HepG2 (cell line): ENCODE results near the gene FSCN2. TPM values are rescaled to one million over a fixed set of nuclear protein-coding genes. Genes with fewer than 3 reads are reported as not detected.

ENCODE experiments used
- ARNT2 ChIP-seq: sonication (generic); formaldehyde crosslinking; IDR thresholded peaks from 2 replicates; pipeline ENCODE4 v1.8.0; 2022; ENCODE audit warnings: mild to moderate bottlenecking, low read depth, missing genetic modification reagents, moderate library complexity
- FOXK1 ChIP-seq: sonication (generic); formaldehyde crosslinking; IDR thresholded peaks from 2 replicates; pipeline ENCODE4 v1.4.0; 2020; ENCODE audit warnings: low read depth, missing genetic modification reagents, borderline replicate concordance
- HMGXB4 ChIP-seq, 2 experiments: sonication (generic) in 1 of 2; formaldehyde crosslinking in 1 of 2; IDR thresholded peaks; 2 replicates each; pipeline versions ENCODE4 v1.4.0 to v1.6.1; 2018 to 2020; ENCODE audit warnings: missing genetic modification reagents in 2 of 2, borderline replicate concordance in 1 of 2, low read depth in 1 of 2, mild to moderate bottlenecking in 1 of 2, missing biosample characterization in 1 of 2
- HNRNPH1 ChIP-seq: fragments of 200-400 bp; formaldehyde crosslinking; optimal IDR thresholded peaks from 2 replicates; pipeline ENCODE3; 2017; ENCODE audit warnings: mild to moderate bottlenecking, low read depth, low read length
- IKZF1 ChIP-seq: fragments of 450-650 bp; IDR thresholded peaks from 2 replicates; pipeline ENCODE4 v1.7.1; 2016
- KLF13 ChIP-seq: sonication (generic); formaldehyde crosslinking; IDR thresholded peaks from 2 replicates; pipeline ENCODE4 v1.4.0; 2020; ENCODE audit warnings: mild to moderate bottlenecking, missing genetic modification reagents
- MIER3 ChIP-seq: IDR thresholded peaks from 2 replicates; pipeline ENCODE4 v1.6.1; 2016; ENCODE audit warnings: missing compliant biosample characterization, borderline replicate concordance
- ZKSCAN1 ChIP-seq: fragments of 150-350 bp; IDR thresholded peaks from 2 replicates; pipeline ENCODE4 v1.6.1; 2014; ENCODE audit warnings: low read length
- ZNF331 ChIP-seq: sonication (generic); formaldehyde crosslinking; IDR thresholded peaks from 2 replicates; pipeline ENCODE4 v1.4.0; 2020; ENCODE audit warnings: missing genetic modification reagents
- ZNF460 ChIP-seq: sonication (generic); formaldehyde crosslinking; IDR thresholded peaks from 2 replicates; pipeline ENCODE4 v1.5.1; 2020; ENCODE audit warnings: missing genetic modification reagents, mild to moderate bottlenecking, borderline replicate concordance
- ZNF691 ChIP-seq: sonication (generic); formaldehyde crosslinking; IDR thresholded peaks from 2 replicates; pipeline ENCODE4 v1.4.0; 2020; ENCODE audit warnings: missing genetic modification reagents, low read depth, mild to moderate bottlenecking, borderline replicate concordance
- ZNF770 ChIP-seq: sonication (generic); formaldehyde crosslinking; IDR thresholded peaks from 2 replicates; pipeline ENCODE4 v1.5.0; 2020; ENCODE audit warnings: mild to moderate bottlenecking, missing genetic modification reagents
- polyA plus RNA-seq, 8 experiments: library from polyadenylated mRNA; depleted of rRNA in 3 of 8; stranded (reverse) in 7 of 8; unstranded in 1 of 8; fragments of >200 nt; fragmentation: Illumina TruSeq in 4 of 8; extraction: Trizol in 4 of 8; gene quantifications; 2 replicates each; pipeline versions ENCODE4 v1.2.1 to v1.2.3, GENCODE V29; 2011 to 2016; ENCODE audit warnings: low read depth in 4 of 8, missing spikeins in 1 of 8, mixed read lengths in 1 of 8; ENCODE audit not compliant: insufficient read depth in 1 of 8
- total RNA-seq, 5 experiments: library from RNA; depleted of rRNA; stranded (reverse); fragments of >200 nt; fragmentation: Illumina TruSeq; extraction: Trizol; gene quantifications; 2 replicates each; pipeline ENCODE4 v1.2.3, GENCODE V29; 2016; ENCODE audit warnings: low read depth in 1 of 5
- TF ChIP-seq, protein P1 (sequence below): sonication (generic); formaldehyde crosslinking; IDR thresholded peaks from 2 replicates; pipeline ENCODE4 v1.5.0; 2020; ENCODE audit warnings: missing genetic modification reagents
- TF ChIP-seq, protein P2 (sequence below): sonication (generic); formaldehyde crosslinking; IDR thresholded peaks from 2 replicates; pipeline ENCODE4 v1.5.1; 2020; ENCODE audit warnings: missing genetic modification reagents, mild to moderate bottlenecking, borderline replicate concordance
- TF ChIP-seq, protein P3 (sequence below): IDR thresholded peaks from 2 replicates; pipeline ENCODE4 v1.4.0; 2020; ENCODE audit warnings: mild to moderate bottlenecking, missing genetic modification reagents

FSCN2 gene
- total and polyA plus RNA-seq, 2 of the 13 experiments (the other 11 are each of a cell fraction or from before 2014, with no cell fraction given): 0.09 TPM; not detected in 1

DNA sequence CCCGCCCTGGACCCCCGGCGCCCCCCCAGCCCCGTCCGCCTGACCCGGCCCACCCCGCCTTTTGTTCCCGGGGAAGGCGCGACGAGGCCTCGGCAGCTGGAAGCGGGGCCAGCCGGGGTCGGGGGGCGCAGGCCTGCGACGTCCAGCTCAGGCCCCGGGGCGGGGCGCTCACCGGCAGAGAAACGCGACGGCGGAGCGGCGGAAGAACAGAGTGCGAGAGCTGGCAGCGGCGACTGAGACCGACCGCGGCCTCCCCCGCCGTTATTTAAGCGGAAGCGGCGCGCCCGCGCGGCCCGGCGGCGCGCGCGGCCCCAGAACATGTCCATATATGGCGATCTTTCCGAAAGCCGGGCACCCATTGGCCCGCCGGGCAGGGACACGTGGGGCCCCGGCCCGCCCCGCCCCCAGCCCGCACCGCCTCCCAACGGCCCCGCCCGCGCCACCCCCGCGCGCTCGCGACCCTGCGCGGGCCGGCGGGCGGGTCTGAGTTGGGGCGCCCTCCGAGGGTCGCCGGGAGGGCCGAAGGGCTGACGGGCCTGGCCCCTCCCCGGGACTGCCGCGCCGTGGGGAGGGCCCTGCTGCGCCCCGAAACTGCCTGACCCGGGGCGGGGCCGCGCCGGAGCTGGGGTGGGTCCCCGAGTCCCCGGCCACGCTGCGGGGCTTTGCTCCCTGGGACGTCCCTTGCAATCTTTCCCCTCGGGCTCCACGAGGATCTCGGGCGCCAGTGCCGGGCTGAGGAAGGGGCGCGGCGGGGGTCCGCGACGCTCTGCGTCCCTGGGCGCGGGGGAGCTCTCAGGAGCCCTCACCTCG, 15.4 kb upstream of the FSCN2 start, which contains the start of gene ACTG1 (continued):
- TF ChIP-seq FOXK1 (CRISPR knock-in tag): no peak
- TF ChIP-seq ZNF460 (CRISPR knock-in tag): no peak
- TF ChIP-seq, protein P1, sequence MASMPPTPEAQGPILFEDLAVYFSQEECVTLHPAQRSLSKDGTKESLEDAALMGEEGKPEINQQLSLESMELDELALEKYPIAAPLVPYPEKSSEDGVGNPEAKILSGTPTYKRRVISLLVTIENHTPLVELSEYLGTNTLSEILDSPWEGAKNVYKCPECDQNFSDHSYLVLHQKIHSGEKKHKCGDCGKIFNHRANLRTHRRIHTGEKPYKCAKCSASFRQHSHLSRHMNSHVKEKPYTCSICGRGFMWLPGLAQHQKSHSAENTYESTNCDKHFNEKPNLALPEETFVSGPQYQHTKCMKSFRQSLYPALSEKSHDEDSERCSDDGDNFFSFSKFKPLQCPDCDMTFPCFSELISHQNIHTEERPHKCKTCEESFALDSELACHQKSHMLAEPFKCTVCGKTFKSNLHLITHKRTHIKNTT (CRISPR knock-in tag): no peak
- TF ChIP-seq, protein P2, sequence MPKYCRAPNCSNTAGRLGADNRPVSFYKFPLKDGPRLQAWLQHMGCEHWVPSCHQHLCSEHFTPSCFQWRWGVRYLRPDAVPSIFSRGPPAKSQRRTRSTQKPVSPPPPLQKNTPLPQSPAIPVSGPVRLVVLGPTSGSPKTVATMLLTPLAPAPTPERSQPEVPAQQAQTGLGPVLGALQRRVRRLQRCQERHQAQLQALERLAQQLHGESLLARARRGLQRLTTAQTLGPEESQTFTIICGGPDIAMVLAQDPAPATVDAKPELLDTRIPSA: 0 out of 2 replicates have a peak, but pooled peaks have one; percentile 62
- peak; percentile 49; the same call in 1 of the 2 replicates for TF ChIP-seq ZNF770 (CRISPR knock-in tag)
- no peak for TF ChIP-seq MIER3 (CRISPR knock-in tag)
- TF ChIP-seq ZNF691 (CRISPR knock-in tag): peak; percentile 61; the same call in 1 of the 2 replicates
- TF ChIP-seq, protein P3, sequence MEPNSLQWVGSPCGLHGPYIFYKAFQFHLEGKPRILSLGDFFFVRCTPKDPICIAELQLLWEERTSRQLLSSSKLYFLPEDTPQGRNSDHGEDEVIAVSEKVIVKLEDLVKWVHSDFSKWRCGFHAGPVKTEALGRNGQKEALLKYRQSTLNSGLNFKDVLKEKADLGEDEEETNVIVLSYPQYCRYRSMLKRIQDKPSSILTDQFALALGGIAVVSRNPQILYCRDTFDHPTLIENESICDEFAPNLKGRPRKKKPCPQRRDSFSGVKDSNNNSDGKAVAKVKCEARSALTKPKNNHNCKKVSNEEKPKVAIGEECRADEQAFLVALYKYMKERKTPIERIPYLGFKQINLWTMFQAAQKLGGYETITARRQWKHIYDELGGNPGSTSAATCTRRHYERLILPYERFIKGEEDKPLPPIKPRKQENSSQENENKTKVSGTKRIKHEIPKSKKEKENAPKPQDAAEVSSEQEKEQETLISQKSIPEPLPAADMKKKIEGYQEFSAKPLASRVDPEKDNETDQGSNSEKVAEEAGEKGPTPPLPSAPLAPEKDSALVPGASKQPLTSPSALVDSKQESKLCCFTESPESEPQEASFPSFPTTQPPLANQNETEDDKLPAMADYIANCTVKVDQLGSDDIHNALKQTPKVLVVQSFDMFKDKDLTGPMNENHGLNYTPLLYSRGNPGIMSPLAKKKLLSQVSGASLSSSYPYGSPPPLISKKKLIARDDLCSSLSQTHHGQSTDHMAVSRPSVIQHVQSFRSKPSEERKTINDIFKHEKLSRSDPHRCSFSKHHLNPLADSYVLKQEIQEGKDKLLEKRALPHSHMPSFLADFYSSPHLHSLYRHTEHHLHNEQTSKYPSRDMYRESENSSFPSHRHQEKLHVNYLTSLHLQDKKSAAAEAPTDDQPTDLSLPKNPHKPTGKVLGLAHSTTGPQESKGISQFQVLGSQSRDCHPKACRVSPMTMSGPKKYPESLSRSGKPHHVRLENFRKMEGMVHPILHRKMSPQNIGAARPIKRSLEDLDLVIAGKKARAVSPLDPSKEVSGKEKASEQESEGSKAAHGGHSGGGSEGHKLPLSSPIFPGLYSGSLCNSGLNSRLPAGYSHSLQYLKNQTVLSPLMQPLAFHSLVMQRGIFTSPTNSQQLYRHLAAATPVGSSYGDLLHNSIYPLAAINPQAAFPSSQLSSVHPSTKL (CRISPR knock-in tag): peak; percentile 33
- TF ChIP-seq IKZF1: no peak
- TF ChIP-seq HNRNPH1: no peak
- TF ChIP-seq ZNF331: peak; percentile 45; the same call in 1 of the 2 replicates
- TF ChIP-seq ZKSCAN1: no peak
- peak; percentile 33 to 47; a peak in 2 of 4 replicates for TF ChIP-seq HMGXB4 (CRISPR knock-in tag; IDR thresholded peaks at IDR 0.05; ENCODE audit: borderline replicate concordance in 1 of 2, low read depth in 1 of 2)
- no peak for TF ChIP-seq KLF13 (CRISPR knock-in tag)
- TF ChIP-seq ARNT2: peak; percentile 67; the same call in 1 of the 2 replicates
